Smooth muscle cell (in vitro differentiated cells): Measurements from ENCODE around the gene A2ML1. TPM values are rescaled to one million over a fixed set of nuclear protein-coding genes. Genes with fewer than 3 reads are reported as not detected.

Source experiments
- DNase-seq: peaks from one replicate; lab custom pipeline; 2025; ENCODE audit not compliant: unreplicated experiment; lab: John Stamatoyannopoulos, UW
- H2AFZ ChIP-seq: fragments of 200-600 bp; sonication (generic); 2 replicates; pipeline ENCODE4 v1.6.0; 2016; ENCODE audit warnings: antibody characterized with exemption, low read depth, mild to moderate bottlenecking
- H3F3A ChIP-seq: fragments of 200-600 bp; sonication (generic); 2 replicates; pipeline ENCODE4 v1.6.0; 2017; ENCODE audit warnings: antibody characterized with exemption, low read depth
- H3K27ac ChIP-seq: fragments of 200-600 bp; sonication (generic); 2 replicates; pipeline ENCODE4 v1.5.1; 2016; ENCODE audit warnings: low read depth, mild to moderate bottlenecking
- H3K27me3 ChIP-seq: fragments of 200-600 bp; sonication (generic); 2 replicates; pipeline ENCODE4 v1.6.1; 2016; ENCODE audit warnings: low read depth, mild to moderate bottlenecking
- H3K36me3 ChIP-seq: fragments of 200-600 bp; sonication (generic); 2 replicates; pipeline ENCODE4 v1.5.1; 2016; ENCODE audit warnings: low read depth
- H3K4me1 ChIP-seq: fragments of 200-600 bp; sonication (generic); 2 replicates; pipeline ENCODE4 v1.5.1; 2016; ENCODE audit warnings: low read depth
- H3K4me2 ChIP-seq: fragments of 200-600 bp; sonication (generic); 2 replicates; pipeline ENCODE4 v1.6.0; 2016; ENCODE audit warnings: mild to moderate bottlenecking
- H3K4me3 ChIP-seq: fragments of 200-600 bp; sonication (generic); 2 replicates; pipeline ENCODE4 v1.5.1; 2016; ENCODE audit warnings: mild to moderate bottlenecking
- H3K79me2 ChIP-seq: fragments of 200-600 bp; sonication (generic); 2 replicates; pipeline ENCODE4 v1.6.0; 2016; ENCODE audit warnings: low read depth, mild to moderate bottlenecking
- H3K9ac ChIP-seq: fragments of 200-600 bp; sonication (generic); 2 replicates; pipeline ENCODE4 v1.6.0; 2016; ENCODE audit warnings: low read depth
- H3K9me3 ChIP-seq: fragments of 200-600 bp; sonication (generic); replicated peaks from 2 replicates; pipeline ENCODE4 v1.5.1; 2016; ENCODE audit warnings: low read depth
- H4K20me1 ChIP-seq: fragments of 200-600 bp; sonication (generic); 2 replicates; pipeline ENCODE4 v1.6.0; 2016; ENCODE audit warnings: low read depth
- WGBS: methylation state at CpG from one replicate; pipeline ENCODE4 v1.1.7; 2016; ENCODE audit warnings: low lambda C conversion rate; 5-methylcytosine and 5-hydroxymethylcytosine counted together
- polyA plus RNA-seq: library from polyadenylated mRNA; unstranded; fragments of >200 nt; fragmentation: Nextera tagmentation; extraction: Ambion mirVana; gene quantifications from 2 replicates; pipeline ENCODE4 v1.2.1, GENCODE V29; 2016
- total RNA-seq: library from RNA; depleted of rRNA; stranded (reverse); fragments of >200 nt; gene quantifications from 2 replicates; pipeline ENCODE4 v1.2.3, GENCODE V29; 2014
- TF ChIP-seq, protein P1 (sequence below): fragments of 200-600 bp; sonication (generic); IDR thresholded peaks from 2 replicates; pipeline ENCODE4 v1.5.1; 2017; ENCODE audit warnings: borderline replicate concordance, mild to moderate bottlenecking, antibody characterized with exemption; ENCODE audit not compliant: insufficient read depth, poor library complexity, severe bottlenecking

A2ML1 gene
- total and polyA plus RNA-seq, 2 experiments from 2014 or later: 2.4 to 10.0 TPM

DNA sequence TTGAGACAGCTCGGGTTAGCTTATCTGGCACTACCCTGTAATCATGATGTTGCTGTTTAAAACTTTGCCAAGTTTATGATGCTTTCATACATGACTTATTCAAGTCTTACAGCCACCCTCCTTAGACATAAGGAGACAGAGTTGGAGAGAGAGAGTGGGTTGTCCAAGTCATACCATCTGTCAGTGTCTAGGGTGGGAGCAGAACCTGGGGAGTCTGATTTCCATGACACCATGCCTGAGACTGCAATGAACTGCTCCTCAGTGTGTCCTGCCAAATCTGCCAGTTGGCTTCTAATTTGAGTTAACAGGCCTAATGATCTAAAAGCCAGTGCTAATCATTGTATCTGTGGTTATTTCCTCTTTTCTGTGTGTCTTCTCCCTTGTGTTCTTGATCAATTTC lies 48.2 kb downstream of the A2ML1 start:
- H3K9ac ChIP-seq: no peak overlapping the region
- H3F3A ChIP-seq: no peaks in the 10 kb centered on the region
- H3K4me2 ChIP-seq: no peak overlapping the region
- no peaks in the 10 kb centered on the region for H3K36me3 ChIP-seq
- no peaks in the 10 kb centered on the region for H4K20me1 ChIP-seq
- DNase-seq: no peak
- no peak overlapping the region for H2AFZ ChIP-seq
- TF ChIP-seq, protein P1, sequence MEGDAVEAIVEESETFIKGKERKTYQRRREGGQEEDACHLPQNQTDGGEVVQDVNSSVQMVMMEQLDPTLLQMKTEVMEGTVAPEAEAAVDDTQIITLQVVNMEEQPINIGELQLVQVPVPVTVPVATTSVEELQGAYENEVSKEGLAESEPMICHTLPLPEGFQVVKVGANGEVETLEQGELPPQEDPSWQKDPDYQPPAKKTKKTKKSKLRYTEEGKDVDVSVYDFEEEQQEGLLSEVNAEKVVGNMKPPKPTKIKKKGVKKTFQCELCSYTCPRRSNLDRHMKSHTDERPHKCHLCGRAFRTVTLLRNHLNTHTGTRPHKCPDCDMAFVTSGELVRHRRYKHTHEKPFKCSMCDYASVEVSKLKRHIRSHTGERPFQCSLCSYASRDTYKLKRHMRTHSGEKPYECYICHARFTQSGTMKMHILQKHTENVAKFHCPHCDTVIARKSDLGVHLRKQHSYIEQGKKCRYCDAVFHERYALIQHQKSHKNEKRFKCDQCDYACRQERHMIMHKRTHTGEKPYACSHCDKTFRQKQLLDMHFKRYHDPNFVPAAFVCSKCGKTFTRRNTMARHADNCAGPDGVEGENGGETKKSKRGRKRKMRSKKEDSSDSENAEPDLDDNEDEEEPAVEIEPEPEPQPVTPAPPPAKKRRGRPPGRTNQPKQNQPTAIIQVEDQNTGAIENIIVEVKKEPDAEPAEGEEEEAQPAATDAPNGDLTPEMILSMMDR: no peak
- H3K9me3 ChIP-seq: no peaks in the 10 kb centered on the region
- no peak overlapping the region for H3K27ac ChIP-seq
- 85% methylated on average over 1 of the region's 1 CpG for WGBS
- no peaks in the 10 kb centered on the region for H3K4me1 ChIP-seq
- no peaks in the 10 kb centered on the region for H3K27me3 ChIP-seq
- H3K79me2 ChIP-seq: no peaks in the 10 kb centered on the region
- no peak overlapping the region for H3K4me3 ChIP-seq

DNA sequence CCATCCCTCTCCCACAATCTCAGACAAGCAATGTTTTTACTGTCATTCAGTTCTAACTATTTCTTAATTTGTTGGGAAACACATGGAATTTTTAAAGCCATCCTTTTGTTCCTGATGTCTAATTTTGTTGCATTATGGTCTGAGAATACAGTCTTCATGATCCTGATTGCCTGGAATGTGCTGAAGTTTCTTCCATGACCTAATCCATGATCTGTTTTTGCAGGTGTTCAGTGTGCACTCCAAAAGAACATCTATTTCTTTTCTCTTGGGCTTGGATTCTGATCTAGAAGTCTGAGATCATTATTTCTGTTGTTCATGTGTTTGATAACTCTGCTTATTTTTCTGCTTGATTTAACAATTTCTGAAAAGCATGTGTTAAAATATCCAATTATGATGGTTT lies 48.6 kb downstream of the A2ML1 start:
- no peaks in the 10 kb centered on the region for H3F3A ChIP-seq
- H3K27me3 ChIP-seq: no peaks in the 10 kb centered on the region
- H4K20me1 ChIP-seq: no peaks in the 10 kb centered on the region
- no peaks in the 10 kb centered on the region for H3K4me1 ChIP-seq
- no peak overlapping the region for H3K4me2 ChIP-seq
- H3K27ac ChIP-seq: no peak overlapping the region
- TF ChIP-seq, protein P1: no peak
- no peak for DNase-seq
- H3K9ac ChIP-seq: no peak overlapping the region
- H3K36me3 ChIP-seq: no peaks in the 10 kb centered on the region
- H3K9me3 ChIP-seq: no peaks in the 10 kb centered on the region
- no peak overlapping the region for H2AFZ ChIP-seq
- no peaks in the 10 kb centered on the region for H3K79me2 ChIP-seq
- H3K4me3 ChIP-seq: no peak overlapping the region

GRCh38 chr12:8876887-8877286 lies 54.5 kb downstream of the A2ML1 start:
- no peaks in the 10 kb centered on the region for H3K27me3 ChIP-seq
- WGBS: 42% methylated on average over 4 of the region's 4 CpGs
- H3K36me3 ChIP-seq: no peaks in the 10 kb centered on the region
- no peaks in the 10 kb centered on the region for H3K79me2 ChIP-seq
- no peak overlapping the region for H3K27ac ChIP-seq
- no peak overlapping the region for H3K4me3 ChIP-seq
- no peak overlapping the region for H3K4me2 ChIP-seq
- no peaks in the 10 kb centered on the region for H3F3A ChIP-seq
- no peak for DNase-seq
- H2AFZ ChIP-seq: no peak overlapping the region
- TF ChIP-seq, protein P1: no peak
- H3K9ac ChIP-seq: no peak overlapping the region
- H3K9me3 ChIP-seq: no peaks in the 10 kb centered on the region
- H3K4me1 ChIP-seq: no peaks in the 10 kb centered on the region
- no peaks in the 10 kb centered on the region for H4K20me1 ChIP-seq

GRCh38 chr12:8886502-8887284 lies 64.3 kb downstream of the A2ML1 start:
- no peaks in the 10 kb centered on the region for H3K79me2 ChIP-seq
- H3K36me3 ChIP-seq: no peaks in the 10 kb centered on the region
- no peak overlapping the region for H3K9ac ChIP-seq
- no peaks in the 10 kb centered on the region for H3K4me1 ChIP-seq
- TF ChIP-seq, protein P1: no peak
- no peak overlapping the region for H2AFZ ChIP-seq
- no peak overlapping the region for H3K4me3 ChIP-seq
- WGBS: 94% methylated on average over 6 of the region's 6 CpGs
- no peaks in the 10 kb centered on the region for H3F3A ChIP-seq
- no peak overlapping the region for H3K4me2 ChIP-seq
- no peaks in the 10 kb centered on the region for H3K9me3 ChIP-seq
- no peak overlapping the region for H3K27ac ChIP-seq
- H4K20me1 ChIP-seq: no peaks in the 10 kb centered on the region
- no peak for DNase-seq
- H3K27me3 ChIP-seq: no peaks in the 10 kb centered on the region
